Measurements from ENCODE around the gene DAPK1.
"Not testable (repeated sequence)": the region's sequence is repeated elsewhere in the genome, so short reads cannot be mapped to it uniquely, and the experiment has no call there.

DNA sequence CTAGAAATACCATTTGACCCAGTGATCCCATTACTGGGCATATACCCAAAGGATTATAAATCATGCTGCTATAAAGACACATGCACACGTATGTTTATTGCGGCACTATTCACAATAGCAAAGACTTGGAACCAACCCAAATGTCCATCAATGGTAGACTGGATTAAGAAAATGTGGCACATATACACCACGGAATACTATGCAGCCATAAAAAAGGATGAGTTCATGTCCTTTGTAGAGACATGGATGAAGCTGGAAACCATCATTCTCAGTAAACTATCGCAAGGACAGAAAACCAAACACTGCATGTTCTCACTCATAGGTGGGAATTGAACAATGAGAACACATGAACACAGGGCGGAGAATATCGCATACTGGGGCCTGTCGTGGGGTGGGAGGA is 246.6 kb downstream of the DAPK1 start:
- TF ChIP-seq CTCF, POLR2A (IDR thresholded peaks at IDR 0.05): not testable (repeated sequence)

All from adrenal gland (tissue), 5 donors.